GM21619 (cell line): Measurements from ENCODE around the gene EML1.
A peak's percentile ranks its signal among the peaks of the same experiment; 100 is the strongest.

Experiments used
- ATAC-seq: cut with Tn5 transposase; IDR thresholded peaks from one replicate; pipeline ENCODE4 v1.9.1; 2021; ENCODE audit not compliant: unreplicated experiment

Gene EML1

DNA sequence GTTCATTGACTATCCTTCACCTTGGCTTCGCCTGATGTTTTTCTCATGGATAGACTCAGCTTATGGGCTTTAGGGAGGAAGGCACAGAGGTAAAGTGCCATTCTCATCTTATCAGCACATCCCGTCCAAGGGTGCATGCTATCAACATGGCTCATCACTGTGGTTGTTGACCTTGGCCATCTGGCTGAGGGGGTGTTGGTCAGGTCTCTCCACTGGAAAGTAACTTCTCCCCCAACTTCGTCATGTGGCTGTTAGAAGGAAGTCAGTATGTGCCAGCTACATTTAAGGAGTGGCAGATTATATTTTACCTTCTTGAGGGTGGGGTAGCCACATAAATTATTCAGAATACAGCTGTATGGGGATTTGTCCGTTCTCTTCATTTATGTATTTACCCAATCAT, 68.9 kb downstream of the EML1 start:
- no peak for ATAC-seq

DNA sequence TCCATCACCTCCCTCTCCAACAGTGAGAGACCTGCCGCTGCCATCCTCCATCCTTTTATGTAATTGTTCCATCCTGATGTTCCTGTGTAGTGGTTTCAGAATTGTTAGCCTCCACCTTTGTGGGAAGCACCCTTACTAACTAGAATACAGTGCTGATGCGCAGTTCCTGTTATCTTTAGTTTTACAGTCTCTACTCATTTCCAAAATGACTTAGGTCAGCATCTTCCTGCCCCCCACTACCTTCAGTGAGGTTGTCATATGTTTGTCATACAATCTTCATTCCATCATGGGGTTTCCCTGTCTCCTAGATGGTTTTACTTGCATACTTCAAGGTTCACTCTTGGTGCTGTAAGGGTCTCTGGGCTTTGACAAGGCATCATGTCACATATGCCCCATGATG, 69.8 kb downstream of the EML1 start:
- no peak for ATAC-seq

DNA sequence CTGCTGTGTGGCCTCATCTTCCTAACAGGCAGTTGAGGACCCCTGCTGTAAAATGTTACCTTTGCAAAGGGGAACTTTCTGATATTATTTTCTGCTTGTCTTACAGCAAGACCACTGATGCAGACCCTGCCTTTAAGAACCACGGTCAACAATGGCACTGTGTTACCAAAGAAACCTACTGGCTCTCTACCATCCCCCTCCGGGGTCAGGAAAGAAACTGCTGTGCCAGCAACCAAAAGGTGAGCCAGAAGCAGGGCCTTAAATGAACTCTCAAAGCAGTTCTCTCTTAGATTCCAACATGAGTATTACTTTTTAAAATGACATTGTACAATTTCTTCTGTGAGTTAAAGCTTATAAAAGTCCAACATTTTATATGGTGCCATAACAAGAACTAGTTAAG, 72.2 kb downstream of the EML1 start:
- ATAC-seq = no peak

DNA sequence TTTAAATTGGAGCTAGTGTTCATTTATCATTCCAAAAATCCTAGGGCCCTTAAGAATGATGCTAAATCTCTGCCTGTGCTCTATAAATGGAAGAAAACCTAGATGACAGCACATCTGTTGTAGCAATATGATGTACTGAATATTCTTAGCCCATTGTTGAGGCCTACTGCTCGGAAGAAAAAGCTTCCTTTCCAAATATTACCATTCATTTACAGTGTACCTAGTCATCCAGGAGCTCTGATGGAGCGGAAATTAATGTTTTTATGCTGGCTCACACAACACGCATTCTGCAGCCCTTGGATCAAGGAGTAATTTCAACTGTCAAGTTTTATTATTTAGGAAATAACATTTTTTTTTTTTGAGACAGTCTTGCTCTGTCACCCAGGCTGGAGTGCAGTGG, 77.4 kb downstream of the EML1 start:
- ATAC-seq = no peak

DNA sequence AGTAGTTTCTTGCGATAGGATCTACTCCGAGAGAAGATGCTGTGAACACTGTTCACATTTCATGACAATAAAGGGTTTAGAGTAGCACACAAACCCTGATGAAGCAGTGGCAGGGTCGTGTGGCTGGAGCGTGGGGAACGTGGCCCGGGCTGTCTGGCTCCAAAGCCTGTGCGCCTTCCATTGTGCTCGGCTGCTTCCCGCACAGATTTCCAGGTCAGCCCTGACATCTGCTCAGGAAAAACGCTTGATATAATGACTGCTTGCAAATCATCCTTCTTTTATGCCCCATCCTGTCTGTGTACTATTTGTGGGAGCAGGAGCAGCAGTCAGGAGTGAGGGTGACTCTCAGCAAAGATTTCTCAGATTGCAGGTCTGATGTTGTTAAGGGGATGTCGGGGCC, 78.6 kb downstream of the EML1 start:
- ATAC-seq = no peak

DNA sequence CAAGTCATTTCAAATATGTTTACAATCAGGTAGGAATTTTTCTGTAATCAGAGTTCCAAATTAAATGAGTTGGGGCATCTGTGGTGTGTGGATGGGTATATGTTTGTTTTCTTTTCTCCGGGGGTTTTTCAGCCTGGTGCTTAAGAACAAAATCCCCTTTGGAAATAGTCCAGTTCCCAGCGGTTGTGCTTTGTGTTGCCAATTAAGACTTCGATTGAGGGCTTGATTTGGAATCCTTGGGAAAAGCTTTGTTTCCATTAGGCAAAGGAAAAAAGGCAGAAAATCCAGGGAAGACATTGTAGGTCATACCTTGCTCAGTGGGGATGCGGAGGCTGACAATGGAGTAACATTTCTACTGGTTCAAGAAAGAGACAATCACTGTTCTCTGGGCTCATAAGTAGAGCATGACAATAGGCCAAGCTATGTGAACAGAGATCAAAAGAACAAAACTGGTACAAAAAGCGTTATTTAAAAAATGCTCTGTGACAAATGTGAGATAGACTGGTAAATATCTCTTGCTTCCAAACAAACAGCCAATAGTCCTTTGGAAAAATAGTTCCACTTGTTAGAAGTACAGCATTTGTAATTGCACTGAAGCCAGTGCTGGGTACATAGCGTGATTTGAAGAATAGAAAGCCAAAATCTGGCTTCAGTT, 79.7 kb downstream of the EML1 start:
- no peak for ATAC-seq

DNA sequence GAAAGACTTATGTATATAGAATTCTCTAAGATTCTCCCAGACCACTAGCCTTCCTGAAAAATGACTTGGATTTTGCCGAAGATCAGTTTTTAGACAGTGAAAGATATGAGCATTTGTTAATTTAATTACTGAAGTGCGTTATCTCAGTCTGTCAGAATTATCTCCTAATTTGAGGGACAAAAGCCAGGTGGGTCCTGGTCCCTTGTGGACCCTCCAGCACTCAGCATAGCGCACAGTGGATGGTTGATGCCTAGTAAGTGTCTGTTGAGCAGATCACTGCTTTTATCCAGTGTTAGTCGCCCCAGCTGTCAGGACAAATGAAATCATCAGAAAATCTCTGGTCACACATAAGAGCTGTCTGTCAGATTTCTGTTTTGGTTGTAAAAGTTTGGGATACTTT, 80.4 kb downstream of the EML1 start:
- no peak for ATAC-seq

DNA sequence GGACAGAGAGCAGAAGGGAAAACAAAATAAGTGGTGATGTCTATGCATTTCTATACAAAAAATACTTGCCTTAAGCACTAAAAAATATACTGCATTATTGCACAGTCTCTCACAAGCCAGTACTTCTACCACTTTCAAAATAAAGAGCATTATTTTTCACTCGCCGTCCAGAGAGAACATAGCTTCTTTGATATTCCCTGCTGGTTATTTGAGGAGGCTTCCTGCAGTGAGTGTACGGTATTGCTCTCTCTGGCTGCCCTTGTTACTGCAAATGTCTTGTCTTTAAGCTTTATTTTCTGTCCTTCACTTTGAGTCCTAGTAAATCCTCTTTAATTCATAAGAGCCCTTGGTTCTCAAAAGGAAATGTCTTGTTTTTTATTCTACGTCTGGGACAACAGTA, 81.1 kb downstream of the EML1 start:
- no peak for ATAC-seq

DNA sequence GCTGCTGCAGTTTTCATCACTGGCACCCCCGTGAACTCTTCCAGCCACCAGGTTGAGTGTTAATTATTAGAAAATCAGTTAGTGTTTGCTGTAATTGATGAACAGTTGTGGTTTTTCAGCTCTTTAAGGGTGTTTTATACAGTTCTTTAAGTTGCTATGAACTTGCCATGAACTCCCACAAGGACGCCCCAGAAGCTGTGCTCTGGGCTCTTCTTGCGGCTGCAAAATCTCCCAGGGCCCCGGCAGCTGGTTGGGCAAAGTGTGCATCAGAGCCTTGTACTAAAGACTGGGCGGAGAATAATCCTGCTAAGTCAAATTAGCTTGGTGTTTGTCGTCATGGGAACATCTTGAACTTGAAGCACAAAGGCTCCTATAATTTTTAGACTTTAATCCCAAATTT, 82.2 kb downstream of the EML1 start:
- ATAC-seq = no peak

DNA sequence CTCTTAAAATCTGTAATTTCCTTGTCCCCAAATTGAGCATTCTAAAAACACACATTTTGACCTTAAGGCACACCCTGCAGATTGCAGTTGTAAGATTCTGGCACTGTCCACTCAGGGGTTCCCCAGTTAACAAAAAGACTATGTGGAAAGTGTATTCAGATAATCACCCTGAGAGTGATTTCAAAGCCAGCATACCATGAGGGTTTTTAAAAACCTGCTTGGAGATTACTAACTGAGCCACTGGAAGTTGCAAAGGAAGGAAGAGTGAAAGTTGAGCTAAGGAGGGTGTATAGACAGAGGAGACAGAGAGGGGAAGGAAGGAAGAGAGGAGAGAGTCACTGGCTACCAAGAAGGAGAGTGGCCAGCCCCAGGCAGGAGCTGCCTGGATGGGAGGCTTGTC, 82.6 kb downstream of the EML1 start:
- ATAC-seq = no peak

DNA sequence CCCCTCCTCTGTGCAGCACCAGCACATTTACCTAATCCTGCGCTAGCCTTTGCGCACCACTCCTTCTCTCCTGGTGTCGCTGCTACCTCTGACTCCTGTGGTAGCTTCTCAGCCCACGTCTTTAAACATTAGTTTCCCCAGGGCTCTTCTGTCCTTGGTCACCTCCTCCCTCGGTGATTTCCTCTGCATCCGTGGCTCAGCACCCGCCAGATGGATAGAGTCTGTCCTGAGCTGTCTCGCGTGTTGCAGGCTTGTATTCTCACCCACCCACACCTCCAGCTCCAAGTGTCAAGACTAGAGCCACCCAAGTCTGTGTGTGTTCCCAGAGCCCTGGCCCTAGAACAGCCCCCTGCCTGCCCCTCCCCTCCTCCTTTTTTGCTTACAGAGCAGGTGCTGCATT, 83.2 kb downstream of the EML1 start:
- no peak for ATAC-seq

DNA sequence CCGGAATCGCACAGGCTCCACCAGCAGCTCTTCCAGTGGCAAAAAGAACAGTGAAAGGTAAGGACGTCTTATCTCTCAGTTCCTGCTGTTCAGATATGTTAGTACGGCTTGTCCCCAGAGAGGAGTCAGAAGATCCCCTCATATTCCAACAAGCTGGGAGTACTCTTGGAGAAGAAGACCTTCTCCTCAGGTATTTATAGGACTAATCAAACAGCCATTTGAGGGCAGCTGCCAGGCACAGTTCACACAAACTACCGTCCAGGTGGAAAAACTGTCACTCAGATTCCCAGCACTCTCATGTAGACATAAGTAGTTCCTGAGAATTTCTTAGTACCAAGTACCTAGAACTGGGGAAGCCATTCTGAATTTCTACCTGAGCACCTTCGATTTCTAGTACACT, 85.3 kb downstream of the EML1 start:
- ATAC-seq = no peak

DNA sequence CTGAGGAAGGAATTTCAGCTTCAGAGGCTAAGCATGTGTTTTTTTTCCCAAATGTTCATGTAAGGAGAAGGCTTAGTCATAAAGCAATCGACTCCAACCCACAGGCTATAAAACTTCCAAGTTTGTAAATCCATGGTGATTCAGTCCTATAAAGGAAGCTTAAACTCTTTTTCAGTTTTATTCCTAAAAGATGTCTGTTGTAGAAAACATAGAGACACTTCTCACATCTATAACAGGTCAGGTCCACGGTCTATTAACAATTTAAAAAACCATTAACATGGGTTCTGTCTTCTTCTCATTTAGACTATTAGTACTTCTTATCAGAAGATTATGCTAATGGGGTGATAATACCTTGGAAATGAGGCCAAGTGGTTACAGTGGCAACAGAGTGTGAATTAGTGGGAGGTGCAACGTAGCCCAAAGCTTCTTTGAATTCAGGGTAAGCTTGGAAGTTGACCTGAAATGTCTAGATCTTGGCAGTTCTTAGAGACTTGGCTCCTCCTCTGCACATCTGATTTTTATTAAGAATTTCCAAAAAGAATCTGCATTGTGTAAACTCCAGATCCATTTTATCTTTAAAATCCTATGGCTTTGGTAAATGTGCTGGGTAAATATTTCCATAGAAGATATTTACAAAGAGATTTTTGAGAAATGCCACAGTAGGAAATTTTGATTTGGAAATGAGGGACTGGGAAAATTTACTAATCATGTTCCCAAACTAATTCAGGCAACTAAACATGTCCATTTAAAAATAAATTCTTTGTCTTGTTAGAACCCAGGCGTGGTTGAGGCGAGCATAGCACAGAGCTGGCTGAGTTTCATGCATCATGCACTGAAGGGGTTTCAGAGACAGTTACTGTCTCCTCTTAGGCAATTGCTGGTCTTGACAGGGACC, 86.4 kb downstream of the EML1 start:
- ATAC-seq = no peak

DNA sequence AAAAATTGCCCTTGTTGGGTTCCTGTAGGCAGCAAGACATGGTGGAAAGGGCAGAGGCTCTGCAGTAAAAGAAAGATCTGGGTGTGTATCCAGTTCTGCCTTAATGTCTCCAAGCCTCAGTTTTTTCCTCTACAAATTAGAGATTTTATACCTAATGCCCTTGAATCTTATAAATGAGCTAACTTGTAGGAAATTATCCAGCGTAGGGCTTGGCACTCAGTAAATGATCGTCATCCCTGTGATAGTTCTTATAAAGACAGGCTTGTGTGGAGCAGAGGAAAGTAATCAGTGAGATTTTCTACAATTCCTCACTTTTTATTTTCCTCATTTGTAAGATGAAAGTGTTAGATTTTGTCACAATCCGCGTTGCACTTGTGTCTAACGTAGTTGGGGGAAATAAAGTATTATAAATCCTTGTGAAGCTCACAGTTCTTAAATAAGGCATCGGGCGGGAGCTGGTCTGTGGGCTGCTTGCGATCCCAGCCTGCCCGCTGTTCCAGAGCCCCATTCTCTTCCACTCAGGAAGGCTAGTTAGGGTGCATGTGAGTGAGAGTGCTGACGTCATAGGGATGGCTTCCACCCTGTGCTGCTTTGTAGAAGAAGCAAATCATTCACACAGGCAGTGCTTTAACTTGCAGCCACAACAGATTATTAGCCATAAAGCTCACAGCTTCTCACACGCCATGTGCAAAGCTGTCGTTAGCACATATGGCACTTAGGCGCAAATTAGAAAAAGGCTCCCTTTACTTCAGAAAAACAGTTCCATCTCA, 87.6 kb downstream of the EML1 start:
- ATAC-seq = no peak

DNA sequence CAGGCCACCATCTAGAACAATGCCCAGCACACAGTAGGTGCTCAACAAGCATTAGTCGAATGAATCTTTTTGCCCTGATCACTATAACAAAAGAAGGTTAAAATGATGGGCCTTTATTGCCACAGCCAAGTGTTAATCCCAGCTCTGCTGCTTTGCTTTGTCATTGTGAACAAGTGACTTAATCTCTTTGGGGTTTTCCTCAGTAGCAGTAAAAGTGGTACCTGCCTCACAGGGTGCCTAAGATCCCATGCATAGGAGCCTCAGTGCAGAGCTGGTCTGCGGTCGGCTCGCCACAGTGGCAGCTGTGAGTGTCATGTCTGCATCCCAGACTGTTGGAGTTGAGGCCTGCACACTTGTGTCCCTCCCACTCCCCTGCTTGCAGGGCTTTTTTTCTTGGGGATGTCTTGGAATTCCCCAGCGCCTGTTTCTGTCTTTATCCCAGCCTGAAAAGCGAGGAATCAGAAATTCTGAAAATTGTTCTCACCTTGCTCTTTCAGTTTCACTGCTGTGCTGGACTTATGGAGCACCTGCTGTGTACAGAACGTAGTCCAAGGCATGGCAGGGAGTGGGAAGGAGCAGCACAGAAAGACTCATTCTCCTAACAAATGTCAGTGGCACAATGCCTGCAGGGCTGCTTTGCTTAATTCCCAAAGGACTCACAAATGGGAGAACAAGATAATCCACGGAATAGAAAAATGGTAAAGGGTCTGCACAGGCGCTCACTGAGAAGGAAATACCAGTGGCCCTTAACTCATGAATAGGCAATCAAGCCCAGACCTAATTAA, 90.8 kb downstream of the EML1 start:
- no peak for ATAC-seq

DNA sequence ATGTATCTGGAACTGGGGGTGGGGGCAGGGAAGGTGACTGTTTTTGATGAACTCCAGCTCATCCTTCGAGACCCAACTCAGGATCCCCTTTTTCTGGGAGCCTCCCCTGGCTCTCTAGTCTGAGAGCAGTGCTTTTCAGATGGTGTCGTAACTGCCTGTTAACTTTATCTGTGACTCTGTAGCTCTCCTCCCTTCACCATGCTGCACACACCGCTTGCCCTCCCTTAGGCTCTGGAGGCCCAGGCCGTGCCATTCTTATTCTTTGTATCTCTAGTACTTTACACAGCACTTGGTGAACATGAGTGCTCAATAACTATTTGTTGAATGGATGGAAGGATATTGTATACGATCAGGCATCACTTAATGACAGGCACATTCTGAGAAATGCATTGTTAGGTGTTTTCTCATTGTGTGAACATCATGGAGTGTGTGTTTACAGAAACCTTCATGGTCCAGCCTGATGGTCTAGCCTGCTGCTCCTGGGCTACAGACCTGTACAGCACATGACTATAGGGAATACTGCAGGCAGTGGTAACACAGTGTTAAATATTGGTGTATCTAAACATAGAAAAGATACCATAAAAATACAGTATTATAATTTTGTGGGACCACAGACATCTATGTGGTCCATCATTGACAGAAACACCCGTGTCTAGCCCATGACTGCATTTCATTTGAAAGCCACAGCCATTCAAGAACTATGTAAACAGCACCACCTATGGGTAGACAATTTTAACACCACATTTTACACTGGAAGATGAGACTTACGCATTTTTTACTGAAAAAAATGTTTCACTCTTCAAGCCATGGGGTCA, 91.8 kb downstream of the EML1 start:
- ATAC-seq = peak; percentile 70

DNA sequence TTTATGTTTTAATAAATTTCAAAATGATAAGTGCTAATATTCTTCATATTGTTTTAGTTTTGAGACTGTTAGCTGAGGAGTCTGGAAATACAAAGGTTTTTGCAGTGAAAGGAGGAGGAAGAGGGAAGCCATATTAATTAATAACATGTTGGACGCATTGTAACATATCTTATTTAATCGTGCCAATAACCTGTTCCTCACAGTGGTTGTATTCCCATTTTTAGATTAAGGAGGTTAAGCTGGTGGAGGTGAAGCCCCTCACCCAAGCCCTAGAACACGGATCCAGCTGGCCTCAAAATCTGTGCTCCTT, 92.4 kb downstream of the EML1 start:
- no peak for ATAC-seq

DNA sequence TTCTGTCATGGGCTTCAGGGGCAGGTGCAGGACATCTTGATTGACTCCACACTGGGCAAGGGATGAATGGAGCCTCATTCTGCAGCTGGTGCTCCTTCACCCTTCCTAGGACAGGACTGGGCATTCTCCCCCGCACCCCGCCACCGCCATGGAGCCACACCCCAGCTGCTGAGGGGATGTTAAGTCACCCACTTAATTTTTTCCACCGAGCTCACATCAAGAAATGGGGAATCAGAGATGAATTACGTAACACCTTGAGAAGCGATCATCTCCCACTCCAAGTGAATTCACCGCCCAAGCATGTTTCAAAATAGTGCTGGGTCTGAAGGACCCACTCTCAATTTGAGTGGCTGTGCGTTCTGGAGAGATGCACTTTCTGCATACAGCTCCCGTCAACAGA, 94.2 kb downstream of the EML1 start:
- ATAC-seq = no peak

DNA sequence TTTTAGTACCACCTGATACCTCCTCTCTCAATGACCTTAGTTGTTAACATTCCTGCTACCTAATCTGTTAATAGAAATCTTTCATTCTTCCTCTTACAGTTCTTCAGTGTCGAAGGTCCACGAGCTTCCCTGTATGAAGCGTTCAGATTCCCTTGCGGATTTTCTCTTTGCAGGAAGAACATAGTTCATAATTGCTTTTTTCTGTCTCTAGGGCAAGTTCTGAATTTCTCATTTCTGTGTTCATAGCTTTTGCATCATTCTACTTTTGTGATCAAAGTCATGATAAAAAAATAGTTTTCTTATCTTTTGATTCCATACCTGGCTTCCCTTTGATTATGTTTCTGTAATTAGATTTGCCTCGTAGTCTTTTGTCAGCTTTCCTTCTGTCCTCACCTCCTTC, 94.9 kb downstream of the EML1 start:
- no peak for ATAC-seq

DNA sequence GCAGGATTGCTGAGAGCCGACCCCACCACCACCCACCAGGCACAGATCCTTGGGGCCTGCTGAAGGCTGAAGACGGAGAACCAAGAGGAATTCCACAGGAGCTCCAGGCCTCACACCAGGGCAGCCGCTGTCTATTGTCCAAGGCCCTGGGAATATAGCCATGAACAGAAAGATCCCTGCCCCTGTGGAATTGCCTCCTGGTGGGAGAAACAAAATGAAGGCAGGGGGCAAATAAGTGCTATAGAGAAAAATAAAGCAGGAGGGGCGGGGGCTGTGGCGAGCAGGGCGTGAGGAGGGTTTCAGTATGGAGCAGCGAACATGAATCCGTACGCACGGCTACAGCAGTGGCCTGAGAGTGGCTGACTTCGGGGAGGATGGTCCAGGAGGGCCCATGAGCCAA, 96.1 kb downstream of the EML1 start:
- no peak for ATAC-seq

DNA sequence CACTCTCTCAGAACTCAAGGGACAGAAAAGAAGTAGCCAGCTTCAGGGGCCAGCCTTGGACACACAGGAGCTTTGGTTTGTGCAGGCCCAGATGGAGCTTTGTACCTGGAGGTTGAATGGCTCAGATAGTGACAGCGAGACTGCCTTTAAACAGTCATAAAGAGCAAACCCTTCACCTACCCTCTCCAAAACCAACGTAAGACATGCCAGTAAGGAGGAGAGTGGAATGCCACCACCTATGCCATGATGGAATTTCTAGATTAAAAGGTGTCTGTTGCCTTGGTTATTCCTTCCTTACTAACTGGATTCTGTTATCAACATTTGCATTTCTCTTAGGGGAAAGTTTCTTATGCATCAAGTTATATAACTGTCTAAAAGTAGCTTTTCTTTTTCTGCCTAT, 98.1 kb downstream of the EML1 start:
- ATAC-seq = no peak
